HG02885 (cell line): Measurements from ENCODE around the gene RNF6.
A peak's percentile ranks its signal among the peaks of the same experiment; 100 is the strongest.

Source experiments
- ATAC-seq: cut with Tn5 transposase; IDR thresholded peaks from one replicate; pipeline ENCODE4 v1.9.1; 2021; ENCODE audit warnings: mild to moderate bottlenecking; ENCODE audit not compliant: unreplicated experiment, poor library complexity

The RNF6 gene

GRCh38 chr13:26227166-26227971 is 5.3 kb upstream of the RNF6 start:
- ATAC-seq, result no peak

- ATAC-seq, result no peak
Measured at GRCh38 chr13:26225896-26226617, 3.9 kb upstream of the RNF6 start.

- ATAC-seq, result peak; percentile 45
Measured at GRCh38 chr13:26222520-26223046, 469 bp upstream of the RNF6 start.

DNA sequence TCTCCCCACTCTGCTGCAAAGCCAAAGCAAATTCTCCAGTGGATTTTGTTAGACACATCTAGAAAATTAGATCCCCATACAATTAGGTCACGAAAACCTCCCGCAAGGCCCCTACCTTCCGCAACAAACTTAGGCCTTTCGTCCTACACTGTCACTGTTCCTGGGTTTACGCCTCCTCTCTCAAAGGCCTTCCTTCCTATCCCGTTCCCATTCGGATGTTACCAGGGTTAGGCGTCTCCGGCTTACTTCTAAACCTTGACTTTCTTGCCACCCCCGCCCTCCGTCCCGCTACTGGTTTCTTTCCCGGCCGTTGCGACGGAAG is 754 bp downstream of the RNF6 start:
- ATAC-seq, result peak; percentile 34

DNA sequence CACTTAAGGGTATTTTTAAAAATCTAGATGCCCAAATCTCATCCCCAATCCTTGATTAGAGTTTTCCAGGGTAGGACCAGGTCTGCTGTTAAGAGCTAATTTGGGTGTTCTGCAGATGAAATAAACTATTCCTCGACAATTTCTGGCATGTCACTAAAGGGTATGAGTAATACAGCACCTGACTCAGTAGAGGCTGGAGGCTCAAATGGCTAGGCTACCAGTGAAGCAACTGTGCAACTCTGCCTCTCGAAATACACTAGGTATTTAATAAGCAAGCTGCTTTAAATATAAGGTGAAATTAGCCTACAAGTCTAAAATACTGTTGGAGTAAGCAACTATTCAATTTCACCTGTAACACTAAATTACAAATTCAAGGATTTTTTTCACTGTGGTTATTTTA is 1.5 kb downstream of the RNF6 start:
- no peak for ATAC-seq

DNA sequence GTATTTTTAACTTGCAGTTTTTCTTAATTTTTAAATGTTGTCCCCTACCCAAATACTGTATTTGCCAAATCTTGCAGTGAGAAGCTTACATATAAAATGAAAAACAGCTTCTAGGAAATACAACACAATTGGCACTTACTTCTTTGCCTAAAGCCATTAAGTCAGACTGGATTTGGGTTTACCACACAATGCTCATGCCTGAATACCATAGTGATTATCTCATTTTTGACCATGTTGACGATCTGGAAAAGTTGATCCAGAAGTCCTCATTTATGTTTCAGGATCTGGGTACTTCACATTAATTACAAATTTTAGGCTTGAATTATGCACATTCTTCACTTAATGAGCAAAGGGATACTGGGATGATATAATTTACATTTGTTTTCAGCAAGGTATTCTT is 2.4 kb downstream of the RNF6 start:
- ATAC-seq, result no peak

DNA sequence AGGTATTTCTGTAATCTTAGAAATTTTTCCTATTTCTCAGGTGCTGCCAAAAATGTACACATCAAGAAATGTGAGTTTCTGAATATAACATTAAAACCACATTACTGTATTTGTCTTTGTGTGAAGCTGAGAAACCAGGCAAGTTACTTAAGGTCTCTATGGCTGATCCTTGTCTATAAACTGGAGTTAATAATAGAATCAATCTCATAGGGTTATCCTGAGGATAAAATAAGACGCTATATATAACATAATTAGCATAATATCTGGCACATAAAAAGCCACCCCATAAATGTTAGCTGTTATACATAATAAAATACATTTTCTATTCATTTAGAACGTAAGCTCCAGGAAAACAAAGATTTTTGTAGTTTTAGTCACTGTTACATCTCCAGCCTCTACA is 6.1 kb downstream of the RNF6 start:
- ATAC-seq, result no peak

- ATAC-seq, result no peak
Measured at GRCh38 chr13:26213982-26214381, 8.1 kb downstream of the RNF6 start.

GRCh38 chr13:26213345-26213744 is 8.8 kb downstream of the RNF6 start:
- no peak for ATAC-seq

- no peak for ATAC-seq
Measured at GRCh38 chr13:26208287-26208686, 13.8 kb downstream of the RNF6 start.

- no peak for ATAC-seq
Measured at GRCh38 chr13:26202365-26202972, 19.6 kb downstream of the RNF6 start.

GRCh38 chr13:26200811-26201210 is 21.3 kb downstream of the RNF6 start:
- no peak for ATAC-seq

DNA sequence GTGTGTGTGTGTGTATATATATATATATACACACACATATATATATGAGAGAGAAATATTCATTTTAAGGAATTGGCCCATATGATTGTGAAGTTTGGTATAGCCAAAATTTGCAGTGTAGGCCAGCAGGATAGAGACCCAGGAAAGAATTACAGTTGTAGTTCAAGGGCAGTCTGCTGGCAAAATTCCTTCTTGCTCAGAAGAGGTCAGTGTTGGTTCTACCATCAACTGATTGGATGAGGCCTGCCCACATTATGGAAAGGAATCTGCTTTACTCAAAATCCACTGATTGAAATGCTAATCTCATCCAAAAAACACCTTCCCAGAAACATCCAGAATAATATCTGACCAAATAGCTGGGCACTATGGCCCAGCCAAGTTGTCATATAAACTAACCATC is 24.0 kb downstream of the RNF6 start:
- no peak for ATAC-seq

DNA sequence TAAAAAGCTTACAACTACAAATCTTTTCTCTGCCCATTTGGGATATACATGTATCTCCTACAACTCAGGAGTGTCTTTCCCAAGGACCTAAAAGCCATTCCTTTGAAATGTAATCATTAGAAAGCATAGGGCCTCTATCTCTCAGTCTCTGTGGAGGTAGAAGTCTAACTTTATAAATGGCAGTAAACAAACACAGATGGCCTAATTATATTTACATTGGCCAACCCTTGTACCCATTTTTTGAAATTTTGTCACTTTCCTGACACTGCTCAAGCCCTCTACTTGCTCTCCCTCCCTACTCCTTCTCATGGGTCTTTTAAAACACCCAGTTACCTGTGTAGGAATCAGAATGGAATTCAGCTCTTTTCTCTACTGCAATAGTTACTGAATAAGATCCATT is 24.8 kb downstream of the RNF6 start:
- ATAC-seq, result no peak

GRCh38 chr13:26186995-26187394 is 35.1 kb downstream of the RNF6 start:
- no peak for ATAC-seq

- peak; percentile 84 for ATAC-seq
Measured at GRCh38 chr13:26186118-26186870, 35.8 kb downstream of the RNF6 start.

DNA sequence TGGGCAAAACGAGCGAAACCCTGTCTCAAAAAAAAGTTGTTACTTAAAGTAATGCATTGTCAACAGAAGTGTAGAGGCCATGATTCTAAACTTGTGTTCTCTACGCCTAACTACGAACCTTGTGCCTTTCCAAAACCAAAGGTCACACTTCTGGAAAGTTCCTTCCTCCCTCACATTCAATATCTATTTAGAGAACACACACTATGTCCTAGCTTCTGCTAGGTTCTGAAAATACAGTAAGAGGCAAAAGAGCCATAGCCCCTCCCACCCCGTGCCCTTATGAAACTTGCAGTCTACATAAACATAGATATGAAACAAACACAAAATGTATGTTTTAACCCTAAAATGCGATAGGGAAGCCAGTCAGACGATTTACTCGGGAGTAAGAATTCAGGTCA is 36.4 kb downstream of the RNF6 start:
- ATAC-seq, result peak; percentile 3

DNA sequence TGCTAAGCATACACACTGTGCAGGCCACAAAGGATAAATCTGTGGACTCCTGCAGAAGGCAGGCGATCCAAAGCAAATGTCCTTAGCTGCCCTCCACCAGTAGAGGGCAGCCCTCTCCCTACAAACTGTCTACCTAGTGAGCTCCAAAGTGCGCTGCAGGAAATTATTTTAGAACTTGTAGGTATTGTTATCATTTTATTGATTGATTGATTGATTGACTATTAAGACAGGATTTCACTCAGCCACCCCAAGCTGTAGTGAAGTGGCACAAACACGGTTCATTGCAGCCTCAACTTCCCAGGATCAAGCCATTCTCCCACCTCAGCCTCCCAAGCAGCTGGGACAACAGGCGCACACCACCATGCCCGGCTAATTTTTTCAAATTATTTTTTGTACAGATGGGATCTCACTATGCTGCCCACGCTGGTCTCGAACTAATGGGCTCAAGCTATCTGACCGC is 37.3 kb downstream of the RNF6 start:
- peak; percentile 42 for ATAC-seq

- ATAC-seq, result no peak
Measured at GRCh38 chr13:26183416-26183815, 38.7 kb downstream of the RNF6 start.

DNA sequence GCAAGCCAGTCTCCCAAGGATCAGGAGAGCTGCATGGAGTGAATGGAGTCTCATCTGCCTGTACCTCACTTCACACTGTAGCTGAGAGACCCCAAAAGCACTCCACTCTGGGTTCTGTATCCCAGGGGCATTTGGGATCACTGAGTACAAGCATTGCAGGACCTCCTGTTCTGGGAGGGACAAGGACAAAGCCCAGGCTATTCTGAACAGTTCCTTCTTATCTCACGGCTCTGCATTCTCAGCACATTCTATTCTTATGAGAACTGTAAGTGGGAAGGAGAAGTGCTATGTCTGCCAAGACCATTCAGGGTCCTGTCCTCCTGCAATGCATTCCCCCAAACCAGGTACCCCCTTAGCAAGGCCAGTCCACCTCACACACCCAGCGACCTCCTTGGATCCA is 42.8 kb downstream of the RNF6 start:
- ATAC-seq, result no peak

GRCh38 chr13:26168835-26169234 is 53.3 kb downstream of the RNF6 start:
- ATAC-seq, result no peak
